ENCODE data around the gene SFTPA2. TPM values are rescaled to one million over a fixed set of nuclear protein-coding genes. Genes with fewer than 3 reads are reported as not detected.
"Not testable (repeated sequence)": the region's sequence is repeated elsewhere in the genome, so short reads cannot be mapped to it uniquely, and the experiment has no call there.

The SFTPA2 gene
- polyA plus RNA-seq, 3 donors: not detected

GRCh38 chr10:79595510-79595909 lies 35.3 kb upstream of the SFTPA2 start:
- Histone ChIP-seq H2AFZ (ENCODE audit: insufficient read depth, low read depth, low read length, poor library complexity, severe bottlenecking) (no peak overlapping the region), H3K4me2 (replicated peaks; ENCODE audit: extremely low read depth, low read length, poor library complexity, severe bottlenecking) (no peak overlapping the region), H4K20me1 (ENCODE audit: insufficient read depth, low read length) (no peaks in the 10 kb centered on the region), H3K27me3 (ENCODE audit: control insufficient read depth in 2 of 2, insufficient read depth in 2 of 2, low read length in 2 of 2) (no peaks in the 10 kb centered on the region), H3K9ac (ENCODE audit: insufficient read depth, low read length, poor library complexity, severe bottlenecking) (no peak overlapping the region), H3K9me3 (replicated peaks in 1 of 2; ENCODE audit: control insufficient read depth in 1 of 2, insufficient read depth in 1 of 2, low read length in 2 of 2) (peaks cover 10 to 11% of the 10 kb centered on the region in 2 donors), H3K4me1 (ENCODE audit: control insufficient read depth in 1 of 2, insufficient read depth in 2 of 2, low read length in 2 of 2) (no peaks in the 10 kb centered on the region), H3K27ac (ENCODE audit: low read depth in 1 of 2, low read length in 2 of 2) (no peak overlapping the region), H3K4me3 (replicated peaks in 1 of 3; ENCODE audit: low read depth in 2 of 3, low read length in 3 of 3) (no peak overlapping the region), H3K36me3 (replicated peaks in 1 of 2; ENCODE audit: control insufficient read depth in 1 of 2, insufficient read depth in 2 of 2, low read length in 2 of 2) (no peaks in the 10 kb centered on the region), H3K79me2 (ENCODE audit: insufficient read depth, low read length) (no peaks in the 10 kb centered on the region)
- Mint-ChIP-seq H3K27me3 (ENCODE audit: low read depth in 3 of 3) (peaks cover 7 to 15% (median 9%) of the 10 kb centered on the region in 3 donors), H3K27ac (no peak overlapping the region), H3K9me3 (peaks cover 15 to 43% (median 21%) of the 10 kb centered on the region in 7 donors), H3K36me3 (no peaks in the 10 kb centered on the region), H3K4me3 (no peak overlapping the region), H3K4me1 (no peaks in the 10 kb centered on the region)
- WGBS (ENCODE audit: insufficient coverage): 88% methylated on average over 2 of the region's 3 CpGs
- DNase-seq: no peak
- TF ChIP-seq CTCF (IDR thresholded peaks at IDR 0.05): no peak
- intact Hi-C loops (cut with micrococcal nuclease): no loop called here

- H3K27ac Mint-ChIP-seq; H3K4me2 ChIP-seq (replicated peaks; ENCODE audit: extremely low read depth, low read length, poor library complexity, severe bottlenecking); H3K4me3 ChIP-seq (replicated peaks in 1 of 3; ENCODE audit: low read depth in 2 of 3, low read length in 3 of 3); H2AFZ ChIP-seq (ENCODE audit: insufficient read depth, low read depth, low read length, poor library complexity, severe bottlenecking); H3K4me1 ChIP-seq (ENCODE audit: control insufficient read depth in 1 of 2, insufficient read depth in 2 of 2, low read length in 2 of 2); DNase-seq; H3K36me3 ChIP-seq (replicated peaks in 1 of 2; ENCODE audit: control insufficient read depth in 1 of 2, insufficient read depth in 2 of 2, low read length in 2 of 2); intact Hi-C loops (cut with micrococcal nuclease); H3K79me2 ChIP-seq (ENCODE audit: insufficient read depth, low read length); H3K4me1 Mint-ChIP-seq; H4K20me1 ChIP-seq (ENCODE audit: insufficient read depth, low read length); H3K4me3 Mint-ChIP-seq; H3K9ac ChIP-seq (ENCODE audit: insufficient read depth, low read length, poor library complexity, severe bottlenecking); H3K27ac ChIP-seq (ENCODE audit: low read depth in 1 of 2, low read length in 2 of 2); H3K27me3 ChIP-seq (ENCODE audit: control insufficient read depth in 2 of 2, insufficient read depth in 2 of 2, low read length in 2 of 2); H3K36me3 Mint-ChIP-seq: not testable (repeated sequence)
- 91% methylated on average over 2 of the region's 3 CpGs for WGBS (ENCODE audit: insufficient coverage)
- H3K27me3 Mint-ChIP-seq (ENCODE audit: low read depth in 3 of 3): peaks cover 7 to 15% (median 11%) of the 10 kb centered on the region in 3 donors
- peaks cover 10 to 11% of the 10 kb centered on the region in 2 donors for H3K9me3 ChIP-seq (replicated peaks in 1 of 2; ENCODE audit: control insufficient read depth in 1 of 2, insufficient read depth in 1 of 2, low read length in 2 of 2)
- H3K9me3 Mint-ChIP-seq: peaks cover 15 to 42% (median 20%) of the 10 kb centered on the region in 7 donors
These were observed 34.4 kb upstream of the SFTPA2 start for GRCh38 chr10:79594565-79594964.

All from CD14-positive monocyte (primary cell).